Measurements from ENCODE around the gene OR13C2. TPM values are rescaled to one million over a fixed set of nuclear protein-coding genes. Genes with fewer than 3 reads are reported as not detected.

The OR13C2 gene
- total and polyA plus RNA-seq, 5 donors = not detected

GRCh38 chr9:104589626-104590025 is 15.8 kb downstream of the OR13C2 start:
- intact Hi-C loops (cut with DNase I) = no loop called here
- DNase-seq (no peak), ATAC-seq (no peak)
- no peaks in the 10 kb centered on the region for H3K27me3 ChIP-seq (ENCODE audit: control insufficient read depth, insufficient read depth)
- no peak overlapping the region for H3K4me3 ChIP-seq (ENCODE audit: low read length)
- 79% methylated on average over 1 of the region's 1 CpG for WGBS
- H3K4me1 ChIP-seq (ENCODE audit: control insufficient read depth, insufficient read depth, low read length) = no peaks in the 10 kb centered on the region
- no peak overlapping the region for H3K27ac ChIP-seq (ENCODE audit: low read length)
- no peaks in the 10 kb centered on the region for H3K9me3 ChIP-seq (ENCODE audit: control insufficient read depth, low read length)

GRCh38 chr9:104586496-104587180 is 18.8 kb downstream of the OR13C2 start:
- H3K27ac ChIP-seq (ENCODE audit: low read length) = no peak overlapping the region
- no peaks in the 10 kb centered on the region for H3K27me3 ChIP-seq (ENCODE audit: control insufficient read depth, insufficient read depth)
- ATAC-seq (peak in 1 of 2 donors; percentile 61), DNase-seq (peak in 2 of 3 donors; percentile 16 to 19)
- H3K4me1 ChIP-seq (ENCODE audit: control insufficient read depth, insufficient read depth, low read length) = no peaks in the 10 kb centered on the region
- 57% methylated on average over 1 of the region's 1 CpG for WGBS
- H3K9me3 ChIP-seq (ENCODE audit: control insufficient read depth, low read length) = no peaks in the 10 kb centered on the region
- no peak overlapping the region for H3K4me3 ChIP-seq (ENCODE audit: low read length)
- intact Hi-C loops (cut with DNase I) = no loop called here

GRCh38 chr9:104580562-104580961 is 24.9 kb downstream of the OR13C2 start:
- Histone ChIP-seq H3K27ac (ENCODE audit: low read length) (no peak overlapping the region), H3K4me3 (ENCODE audit: low read length) (no peak overlapping the region), H3K4me1 (ENCODE audit: control insufficient read depth, insufficient read depth, low read length) (no peaks in the 10 kb centered on the region), H3K9me3 (ENCODE audit: control insufficient read depth, low read length) (no peaks in the 10 kb centered on the region), H3K27me3 (ENCODE audit: control insufficient read depth, insufficient read depth) (no peaks in the 10 kb centered on the region)
- WGBS = 86% methylated on average over 1 of the region's 1 CpG
- ATAC-seq (no peak), DNase-seq (no peak)
- intact Hi-C loops (cut with DNase I) = no loop called here

DNA sequence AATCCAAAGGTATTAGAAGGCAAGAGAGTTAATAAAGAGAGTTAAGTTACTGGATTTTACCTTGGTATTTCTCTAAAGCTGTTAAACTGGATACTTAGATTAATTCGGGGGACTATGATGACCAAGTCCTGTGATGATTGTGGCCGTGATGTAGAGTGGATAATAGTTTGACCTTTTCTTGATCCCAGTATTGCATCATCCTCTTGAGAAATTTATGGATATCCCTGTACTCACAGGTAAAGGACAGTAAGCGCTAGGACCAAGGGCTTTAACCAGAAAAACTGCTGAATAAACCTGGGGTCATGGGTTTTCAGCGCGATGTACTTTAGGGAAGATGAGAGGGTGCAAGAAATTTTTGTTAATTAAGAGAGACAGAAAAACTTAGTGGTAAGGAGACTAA is 28.2 kb downstream of the OR13C2 start:
- WGBS = 78% methylated on average over 5 of the region's 5 CpGs
- intact Hi-C loops (cut with DNase I) = no loop called here
- no peaks in the 10 kb centered on the region for H3K27me3 ChIP-seq (ENCODE audit: control insufficient read depth, insufficient read depth)
- ATAC-seq = no peak
- H3K4me3 ChIP-seq (ENCODE audit: low read length) = no peak overlapping the region
- no peak for DNase-seq
- H3K9me3 ChIP-seq (ENCODE audit: control insufficient read depth, low read length) = no peaks in the 10 kb centered on the region
- no peak overlapping the region for H3K27ac ChIP-seq (ENCODE audit: low read length)
- H3K4me1 ChIP-seq (ENCODE audit: control insufficient read depth, insufficient read depth, low read length) = no peaks in the 10 kb centered on the region

DNA sequence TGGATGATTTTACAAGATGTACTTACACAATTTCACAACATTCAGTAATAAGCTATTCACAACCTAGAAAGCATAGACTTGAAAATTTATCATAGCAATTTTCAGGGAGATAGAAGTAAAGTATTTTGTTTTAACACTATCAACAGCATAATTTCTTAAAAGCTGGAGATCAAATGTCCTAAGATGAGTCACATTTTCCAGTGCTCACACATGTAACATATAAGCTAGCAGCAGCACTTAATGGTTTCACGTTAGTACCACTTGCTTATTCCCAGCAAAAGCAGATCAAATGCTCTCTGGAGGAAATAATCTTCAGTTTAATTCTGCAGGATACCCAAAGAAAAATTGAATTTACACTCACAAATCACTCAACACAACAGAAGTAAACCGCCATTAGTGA is 30.0 kb downstream of the OR13C2 start:
- Histone ChIP-seq H3K4me1 (ENCODE audit: control insufficient read depth, insufficient read depth, low read length) (no peaks in the 10 kb centered on the region), H3K27me3 (ENCODE audit: control insufficient read depth, insufficient read depth) (no peaks in the 10 kb centered on the region), H3K9me3 (ENCODE audit: control insufficient read depth, low read length) (no peaks in the 10 kb centered on the region), H3K4me3 (ENCODE audit: low read length) (no peak overlapping the region), H3K27ac (ENCODE audit: low read length) (no peak overlapping the region)
- DNase-seq (no peak), ATAC-seq (no peak)
- intact Hi-C loops (cut with DNase I) = no loop called here
- 60% methylated on average over 2 of the region's 2 CpGs for WGBS

DNA sequence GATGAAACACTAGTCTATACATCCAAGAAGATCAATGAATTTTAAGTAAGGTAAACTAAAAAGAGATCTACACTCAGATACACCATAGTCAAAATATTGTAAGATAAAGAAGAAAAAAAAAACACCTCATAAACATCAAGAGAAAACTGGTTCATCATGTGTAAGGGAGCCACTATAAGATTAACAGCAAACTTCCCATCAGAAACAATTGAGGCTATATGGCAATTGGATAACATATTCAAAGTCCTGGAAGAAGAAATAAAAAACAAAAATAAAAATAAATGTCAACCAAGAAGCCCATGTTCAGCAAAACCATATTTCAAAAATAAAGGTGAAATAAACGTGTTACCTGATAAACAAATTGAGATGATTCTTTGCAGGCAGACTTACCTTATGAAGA is 32.8 kb downstream of the OR13C2 start:
- Histone ChIP-seq H3K27ac (ENCODE audit: low read length) (no peak overlapping the region), H3K4me3 (ENCODE audit: low read length) (no peak overlapping the region), H3K27me3 (ENCODE audit: control insufficient read depth, insufficient read depth) (no peaks in the 10 kb centered on the region), H3K9me3 (ENCODE audit: control insufficient read depth, low read length) (no peaks in the 10 kb centered on the region), H3K4me1 (ENCODE audit: control insufficient read depth, insufficient read depth, low read length) (no peaks in the 10 kb centered on the region)
- no peak for ATAC-seq
- intact Hi-C loops (cut with DNase I) = no loop called here
- no peak for DNase-seq
- WGBS = 54% methylated on average over 1 of the region's 1 CpG

GRCh38 chr9:104568868-104569267 is 36.6 kb downstream of the OR13C2 start, which contains the start of gene OR13C8:
OR13C8 (plus strand) TSS chr9:104569168; CDS start chr9:104569168, 0 bp downstream.
- no peaks in the 10 kb centered on the region for H3K4me1 ChIP-seq (ENCODE audit: control insufficient read depth, insufficient read depth, low read length)
- intact Hi-C loops (cut with DNase I) = no loop called here
- H3K27me3 ChIP-seq (ENCODE audit: control insufficient read depth, insufficient read depth) = no peaks in the 10 kb centered on the region
- ATAC-seq = no peak
- H3K27ac ChIP-seq (ENCODE audit: low read length) = no peak within 1 kb of the TSS
- 81% methylated on average over 4 of the region's 4 CpGs for WGBS
- no peaks in the 10 kb centered on the region for H3K9me3 ChIP-seq (ENCODE audit: control insufficient read depth, low read length)
- DNase-seq = no peak
- no peak within 1 kb of the TSS for H3K4me3 ChIP-seq (ENCODE audit: low read length)

GRCh38 chr9:104564358-104564757 is 41.1 kb downstream of the OR13C2 start:
- no peak for ATAC-seq
- H3K4me1 ChIP-seq (ENCODE audit: control insufficient read depth, insufficient read depth, low read length) = no peaks in the 10 kb centered on the region
- no peak overlapping the region for H3K4me3 ChIP-seq (ENCODE audit: low read length)
- 45% methylated on average over 1 of the region's 1 CpG for WGBS
- intact Hi-C loops (cut with DNase I) = no loop called here
- DNase-seq = no peak
- no peaks in the 10 kb centered on the region for H3K9me3 ChIP-seq (ENCODE audit: control insufficient read depth, low read length)
- no peaks in the 10 kb centered on the region for H3K27me3 ChIP-seq (ENCODE audit: control insufficient read depth, insufficient read depth)
- no peak overlapping the region for H3K27ac ChIP-seq (ENCODE audit: low read length)

GRCh38 chr9:104556830-104557634 is 48.4 kb downstream of the OR13C2 start:
- no peaks in the 10 kb centered on the region for H3K4me1 ChIP-seq (ENCODE audit: control insufficient read depth, insufficient read depth, low read length)
- intact Hi-C loops (cut with DNase I) = no loop called here
- H3K27me3 ChIP-seq (ENCODE audit: control insufficient read depth, insufficient read depth) = no peaks in the 10 kb centered on the region
- no peak for ATAC-seq
- no peak overlapping the region for H3K27ac ChIP-seq (ENCODE audit: low read length)
- 86% methylated on average over 8 of the region's 8 CpGs for WGBS
- H3K4me3 ChIP-seq (ENCODE audit: low read length) = no peak overlapping the region
- no peak for DNase-seq
- no peaks in the 10 kb centered on the region for H3K9me3 ChIP-seq (ENCODE audit: control insufficient read depth, low read length)

GRCh38 chr9:104555521-104555920 is 49.9 kb downstream of the OR13C2 start:
- DNase-seq (no peak), ATAC-seq (no peak)
- no peaks in the 10 kb centered on the region for H3K4me1 ChIP-seq (ENCODE audit: control insufficient read depth, insufficient read depth, low read length)
- 92% methylated on average over 1 of the region's 1 CpG for WGBS
- H3K9me3 ChIP-seq (ENCODE audit: control insufficient read depth, low read length) = no peaks in the 10 kb centered on the region
- intact Hi-C loops (cut with DNase I) = no loop called here
- H3K27ac ChIP-seq (ENCODE audit: low read length) = no peak overlapping the region
- H3K27me3 ChIP-seq (ENCODE audit: control insufficient read depth, insufficient read depth) = no peaks in the 10 kb centered on the region
- H3K4me3 ChIP-seq (ENCODE audit: low read length) = no peak overlapping the region

All from right cardiac atrium (tissue), 5 donors.